K562 (cell line): ENCODE results near the gene EXOC6. TPM values are rescaled to one million over a fixed set of nuclear protein-coding genes. Genes with fewer than 3 reads are reported as not detected.

Experiments used
- ATAC-seq: fragments of 200-7000 bp; cut with Tn5 transposase; 3 replicates; pipeline ENCODE4 v1.9.1; 2020; ENCODE audit warnings: moderate library complexity
- BruUV-seq: library from RNA; stranded (reverse); fragments of 400-500 nt; replicated peaks from 2 replicates; lab custom pipeline; 2021; lab: Mats Ljungman, UMichigan
- CTCF ChIA-PET: fragments of 300-600 bp; formaldehyde crosslinking; extraction: SDS; loops from one replicate; lab custom pipeline; 2021; ENCODE audit warnings: low intra/inter-chr PET ratio; lab: Yijun Ruan, JAX
- POLR2A ChIA-PET: fragments of 300-600, 350-650 bp; sonication (Branson Sonifier 250); formaldehyde crosslinking; extraction: SDS; loops from one replicate; lab custom pipeline; 2021; ENCODE audit warnings: antibody characterized with exemption, inconsistent platforms; lab: Yijun Ruan, JAX
- DNase-seq, 4 experiments: peaks; one replicate each; pipeline versions ENCODE4 v3.0.0 to v3.0.0-alpha.2; 2011 to 2018; ENCODE audit warnings: low spot score in 3 of 4, mixed read lengths in 3 of 4; ENCODE audit errors: extremely low read depth in 1 of 4
- FAIRE-seq: peaks from 2 replicates; lab custom pipeline; 2011; peaks lifted over from hg19 to GRCh38; lab: Jason Lieb, UNC
- H2AFZ ChIP-seq: 2 replicates; pipeline ENCODE4 v1.6.0; 2011; ENCODE audit warnings: low read depth, low read length, control low read depth, inconsistent platforms
- H3K27ac ChIP-seq: fragments of 200-600 bp; 3 replicates; pipeline ENCODE4 v1.8.0; 2011; ENCODE audit warnings: low read depth, mild to moderate bottlenecking, control low read depth, inconsistent platforms, low read length, moderate library complexity, mixed read lengths; ENCODE audit errors: extremely low read depth
- H3K27me3 ChIP-seq, 2 experiments: fragments of 300-600 bp in 1 of 2; 2 replicates in 1 of 2; 3 replicates in 1 of 2; pipeline versions ENCODE4 v1.6.0 to v1.8.0; 2011; ENCODE audit warnings: inconsistent platforms in 2 of 2, low read length in 2 of 2, mild to moderate bottlenecking in 1 of 2, mixed read lengths in 1 of 2, moderate library complexity in 1 of 2; ENCODE audit not compliant: control insufficient read depth in 2 of 2, insufficient read depth in 2 of 2
- H3K36me3 ChIP-seq: fragments of 300-600 bp; 3 replicates; pipeline ENCODE4 v1.8.0; 2011; ENCODE audit warnings: mild to moderate bottlenecking, low read length, inconsistent platforms; ENCODE audit not compliant: control insufficient read depth, insufficient read depth
- H3K4me1 ChIP-seq, 2 experiments: fragments of 200-600 bp in 1 of 2; replicated peaks in 1 of 2; 2 replicates in 1 of 2; 3 replicates in 1 of 2; pipeline versions ENCODE4 v1.5.1 to v1.8.0; 2011; ENCODE audit warnings: inconsistent platforms in 2 of 2, low read length in 2 of 2, mild to moderate bottlenecking in 1 of 2, mixed read lengths in 1 of 2, moderate library complexity in 1 of 2; ENCODE audit not compliant: control insufficient read depth in 2 of 2, insufficient read depth in 2 of 2
- H3K4me2 ChIP-seq: 2 replicates; pipeline ENCODE4 v1.6.1; 2011; ENCODE audit warnings: low read length, control low read depth, inconsistent platforms, mixed read lengths; ENCODE audit not compliant: insufficient read depth
- H3K4me3 ChIP-seq: fragments of 200-600 bp; sonication (generic), shearing (Covaris generic); 2 replicates; pipeline ENCODE4 v1.5.1; 2016; ENCODE audit warnings: control low read depth, inconsistent platforms
- H3K79me2 ChIP-seq: fragments of 200-600 bp; 3 replicates; pipeline ENCODE4 v1.8.0; 2011; ENCODE audit warnings: low read length, inconsistent platforms; ENCODE audit not compliant: control insufficient read depth, insufficient read depth
- H3K9ac ChIP-seq, 2 experiments: 2 replicates each; pipeline versions ENCODE4 v1.6.0 to v1.6.1; 2011; ENCODE audit warnings: low read depth in 2 of 2, low read length in 2 of 2, control low read depth in 1 of 2, inconsistent platforms in 1 of 2, mild to moderate bottlenecking in 1 of 2, mixed read lengths in 1 of 2; ENCODE audit not compliant: insufficient read depth in 1 of 2
- H3K9me1 ChIP-seq: one replicate; pipeline ENCODE4 v1.6.0; 2011; ENCODE audit warnings: inconsistent platforms, mild to moderate bottlenecking, low read length, moderate library complexity; ENCODE audit not compliant: control insufficient read depth, insufficient read depth
- H3K9me3 ChIP-seq: replicated peaks from 2 replicates; pipeline ENCODE4 v1.5.1; 2011; ENCODE audit warnings: low read depth, low read length, inconsistent platforms; ENCODE audit not compliant: control insufficient read depth, insufficient read depth
- H4K20me1 ChIP-seq: replicated peaks from 2 replicates; pipeline ENCODE4 v1.6.1; 2011; ENCODE audit warnings: low read length, inconsistent platforms, mixed read lengths; ENCODE audit not compliant: control insufficient read depth, insufficient read depth
- FOXK2 ChIP-seq, 2 experiments: fragments of 450-650 bp; IDR thresholded peaks in 1 of 2; conservative IDR thresholded peaks in 1 of 2; 2 replicates each; pipeline ENCODE4 v1.6.1; 2016; ENCODE audit warnings: low read depth in 2 of 2, mild to moderate bottlenecking in 1 of 2
- FOXM1 ChIP-seq, 2 experiments: fragments of 450-650 bp in 1 of 2; sonication (generic) in 1 of 2; formaldehyde crosslinking in 1 of 2; IDR thresholded peaks; 2 replicates each; pipeline versions ENCODE4 v1.6.1 to v1.9.0; 2017 to 2022; ENCODE audit warnings: low read depth in 2 of 2, mild to moderate bottlenecking in 2 of 2, missing genetic modification reagents in 1 of 2, moderate library complexity in 1 of 2
- HINFP ChIP-seq: fragments of 450-650 bp; conservative IDR thresholded peaks from 2 replicates; pipeline ENCODE4 v1.6.1; 2016; ENCODE audit warnings: missing genetic modification characterization, low read depth, mild to moderate bottlenecking, control low read depth, missing compliant biosample characterization
- NR4A1 ChIP-seq, 2 experiments: fragments of 250-450 bp in 1 of 2; fragments of 450-650 bp in 1 of 2; sonication (Bioruptor Pico) in 1 of 2; IDR thresholded peaks; 2 replicates each; pipeline versions ENCODE4 v1.4.0 to v1.6.1; 2016 to 2020; ENCODE audit warnings: mild to moderate bottlenecking in 2 of 2, missing compliant biosample characterization in 1 of 2, missing genetic modification characterization in 1 of 2, moderate library complexity in 1 of 2
- ZHX1 ChIP-seq: fragments of 150-350 bp; conservative IDR thresholded peaks from 2 replicates; pipeline ENCODE4 v1.6.1; 2014; ENCODE audit warnings: low read length
- ZNF253 ChIP-seq: fragments of 250-450 bp; sonication (Bioruptor Pico); conservative IDR thresholded peaks from 2 replicates; pipeline ENCODE4 v1.6.1; 2021; ENCODE audit warnings: mild to moderate bottlenecking
- ZNF76 ChIP-seq: fragments of 250-450 bp; sonication (Bioruptor Pico); IDR thresholded peaks from 2 replicates; pipeline ENCODE4 v1.4.0; 2020; ENCODE audit warnings: mild to moderate bottlenecking, moderate library complexity, borderline replicate concordance
- WGBS: fragments of 100-300 bp; shearing (Covaris generic); methylation state at CpG from one replicate; pipeline ENCODE4 v1.1.6; 2016; ENCODE audit warnings: low coverage, mixed read lengths; ENCODE audit not compliant: insufficient coverage; ENCODE audit errors: missing lambda C conversion rate; 5-methylcytosine and 5-hydroxymethylcytosine counted together
- in situ Hi-C: fragments of 300-500 bp; cut with MboI; formaldehyde crosslinking; loops from 4 replicates; pipeline ENCODE4 v1.15.0; 2018; ENCODE audit warnings: inconsistent platforms, mixed read lengths
- intact Hi-C: fragments of 100-400 bp; cut with micrococcal nuclease; formaldehyde crosslinking; loops from 2 replicates; pipeline ENCODE4 v1.14.2; 2022
- polyA plus RNA-seq, 8 experiments: library from polyadenylated mRNA; depleted of rRNA in 4 of 8; stranded (reverse) in 5 of 8; unstranded in 3 of 8; fragments of >200 nt; fragmentation: Nextera tagmentation in 2 of 8; fragmentation: Illumina TruSeq in 1 of 8; extraction: Ambion mirVana in 2 of 8; extraction: Trizol in 1 of 8; gene quantifications; 2 replicates each; pipeline versions ENCODE4 v1.2.1 to v1.2.3, GENCODE V29; 2011 to 2014; ENCODE audit warnings: inconsistent platforms in 1 of 8, missing spikeins in 1 of 8
- total RNA-seq, 7 experiments: library from RNA; depleted of rRNA in 6 of 7; stranded (reverse); fragments of >200 nt in 6 of 7; fragmentation: Illumina TruSeq in 2 of 7; extraction: Trizol in 2 of 7; gene quantifications; 2 replicates each; pipeline versions ENCODE4 v1.2.1 to v1.2.3, GENCODE V29; 2011 to 2021; ENCODE audit warnings: low replicate concordance in 1 of 7

Gene EXOC6
- total and polyA plus RNA-seq, 9 of the 15 experiments (the other 6 are each of a cell fraction or from before 2014, with no cell fraction given), result 13.9 to 42.8 (median 24.9) TPM

DNA sequence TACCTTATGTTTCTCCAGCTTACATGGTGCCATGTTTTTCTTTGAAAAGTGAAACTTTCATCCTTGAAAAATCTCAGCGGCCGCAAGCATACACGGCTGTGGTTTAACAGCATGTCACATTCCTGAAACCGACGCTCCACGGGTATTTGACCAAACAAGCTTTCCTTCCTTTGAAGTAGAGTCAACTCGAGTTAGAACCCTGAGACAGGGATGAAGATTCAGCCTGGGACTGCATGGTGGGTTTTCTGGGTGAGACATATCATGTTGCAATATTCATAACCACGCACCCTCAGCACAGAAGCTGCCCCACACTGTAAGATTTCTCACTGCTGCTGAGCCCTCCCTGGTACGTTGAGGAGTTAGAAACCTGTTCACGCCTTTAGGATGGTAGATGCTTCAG, 233.5 kb downstream of the EXOC6 start:
- no peak for FAIRE-seq
- in situ Hi-C loops (loop anchor here (10.0 kb wide), 1 partner anchor 273 kb away; no protein-coding TSS in a partner anchor), intact Hi-C loops (loop anchor here (2.0 kb wide), 1 partner anchor 275 kb away; no protein-coding TSS in a partner anchor)
- no peaks in the 10 kb centered on the region for H3K9me3 ChIP-seq
- no peak overlapping the region for H3K4me3 ChIP-seq
- WGBS, result 8% methylated on average over 10 of the region's 10 CpGs
- H2AFZ ChIP-seq, result no peak overlapping the region
- no peaks in the 10 kb centered on the region for H3K36me3 ChIP-seq
- BruUV-seq, result no TSS peak
- CTCF ChIA-PET, result no interaction called here
- H3K9me1 ChIP-seq, result peaks cover 2% of the 10 kb centered on the region
- no peak overlapping the region for H3K27ac ChIP-seq
- POLR2A ChIA-PET, result no interaction called here
- H3K27me3 ChIP-seq, result peaks cover 2 to 13% of the 10 kb centered on the region in 2 experiments; a peak in 4 of 5 replicates
- no peak overlapping the region for H3K9ac ChIP-seq
- H3K4me1 ChIP-seq, result peaks cover 0 to 12% of the 10 kb centered on the region in 2 experiments; a peak in 3 of 5 replicates
- no peaks in the 10 kb centered on the region; the same call in 1 of the 2 replicates for H4K20me1 ChIP-seq
- H3K4me2 ChIP-seq, result no peak overlapping the region
- TF ChIP-seq FOXM1 (IDR thresholded peaks at IDR 0.05; ENCODE audit: low read depth), result no peak
- TF ChIP-seq FOXM1 (CRISPR knock-in tag; IDR thresholded peaks at IDR 0.05; ENCODE audit: low read depth), result no peak
- no peak for TF ChIP-seq HINFP (tag)
- no peak for TF ChIP-seq NR4A1 (CRISPR knock-in tag; IDR thresholded peaks at IDR 0.05)
- TF ChIP-seq NR4A1 (tag; IDR thresholded peaks at IDR 0.05), result no peak
- TF ChIP-seq FOXK2 (conservative IDR thresholded peaks at IDR 0.05 in 1 of 2, IDR thresholded peaks at IDR 0.05 in 1 of 2; ENCODE audit: low read depth in 2 of 2), result no peak
- TF ChIP-seq ZNF76 (CRISPR knock-in tag), result no peak
- no peak for TF ChIP-seq ZHX1
- no peak for TF ChIP-seq ZNF253 (CRISPR knock-in tag)
- no peaks in the 10 kb centered on the region for H3K79me2 ChIP-seq
- no peak for DNase-seq
- ATAC-seq, result no peak
